RPMI7951 (cell line): ENCODE measurements around the gene SYPL1. TPM values are rescaled to one million over a fixed set of nuclear protein-coding genes. Genes with fewer than 3 reads are reported as not detected.

Experiments
- DNase-seq: peaks from one replicate; pipeline ENCODE4 v3.0.0-alpha.2; 2012; ENCODE audit warnings: low read depth
- total RNA-seq: library from RNA; depleted of rRNA; stranded (reverse); fragments of >200 nt; shearing (Covaris generic); gene quantifications from 2 replicates; pipeline ENCODE4 v1.2.3, GENCODE V29; 2014

Gene SYPL1
- total RNA-seq, 1 experiment from 2014 or later: 80.3 TPM

DNA sequence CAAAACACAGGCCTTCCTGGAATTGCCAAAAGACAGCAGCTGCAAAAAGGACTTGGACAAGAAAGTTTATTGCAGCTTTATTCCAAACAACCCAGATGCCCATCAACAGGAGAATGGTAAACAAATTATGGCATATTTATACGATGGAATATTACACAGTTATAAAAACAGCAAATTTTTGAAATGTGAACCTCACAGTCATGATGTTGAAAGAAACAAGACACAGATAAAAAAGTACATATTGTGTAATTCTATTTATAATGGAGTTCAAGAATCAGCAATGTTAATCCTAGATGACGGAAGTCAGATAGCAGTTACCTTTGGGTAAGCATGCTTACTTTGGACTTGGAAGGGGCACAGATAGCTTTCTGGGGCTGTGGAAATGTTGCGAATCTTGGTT, 44.4 kb downstream of the SYPL1 start:
- DNase-seq: no peak

DNA sequence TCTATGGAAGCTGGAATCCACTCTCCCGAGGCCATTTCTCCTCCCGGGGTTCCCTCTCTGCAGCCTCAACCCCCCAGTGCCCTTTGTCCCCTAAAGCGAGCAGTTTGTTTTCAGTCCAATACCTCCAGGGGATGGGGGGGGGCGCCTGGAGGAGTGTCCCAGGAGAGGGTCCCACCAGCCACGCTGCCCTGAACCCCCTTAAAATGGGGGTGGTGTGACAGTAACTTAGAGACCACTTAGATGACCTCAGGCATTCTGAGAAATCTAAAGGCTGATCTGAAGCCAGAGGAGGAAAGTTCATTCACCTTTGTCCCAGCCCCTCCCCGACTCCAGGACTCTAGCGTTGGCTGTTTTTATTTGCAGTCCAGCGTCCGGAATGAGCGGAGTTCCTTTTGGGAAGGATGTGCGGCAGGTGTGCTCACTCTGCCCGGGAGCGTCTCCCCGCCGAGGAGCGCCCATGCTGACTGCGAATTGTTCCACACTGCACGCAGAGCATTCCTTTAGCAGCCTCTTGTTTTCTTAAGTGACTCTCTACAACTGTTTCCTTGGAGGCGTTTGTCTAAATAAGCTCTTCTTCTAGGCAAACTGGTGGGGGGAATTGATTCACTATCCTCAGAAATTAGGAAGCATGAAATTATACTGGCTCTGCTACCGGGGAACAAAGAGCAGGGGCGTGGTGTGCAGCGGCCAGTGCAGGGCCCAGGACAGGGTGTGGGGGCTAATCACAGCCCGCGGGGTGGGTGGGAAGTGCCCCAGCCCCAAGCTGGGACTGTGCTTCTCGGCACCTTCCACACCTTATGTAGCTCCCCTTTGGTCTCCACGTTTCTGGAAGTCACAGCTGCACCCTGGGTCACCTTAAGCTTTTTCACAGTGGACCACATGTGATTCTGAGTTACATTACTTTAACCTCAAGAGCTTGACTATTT, 46.3 kb downstream of the SYPL1 start:
- DNase-seq: peak; percentile 33

DNA sequence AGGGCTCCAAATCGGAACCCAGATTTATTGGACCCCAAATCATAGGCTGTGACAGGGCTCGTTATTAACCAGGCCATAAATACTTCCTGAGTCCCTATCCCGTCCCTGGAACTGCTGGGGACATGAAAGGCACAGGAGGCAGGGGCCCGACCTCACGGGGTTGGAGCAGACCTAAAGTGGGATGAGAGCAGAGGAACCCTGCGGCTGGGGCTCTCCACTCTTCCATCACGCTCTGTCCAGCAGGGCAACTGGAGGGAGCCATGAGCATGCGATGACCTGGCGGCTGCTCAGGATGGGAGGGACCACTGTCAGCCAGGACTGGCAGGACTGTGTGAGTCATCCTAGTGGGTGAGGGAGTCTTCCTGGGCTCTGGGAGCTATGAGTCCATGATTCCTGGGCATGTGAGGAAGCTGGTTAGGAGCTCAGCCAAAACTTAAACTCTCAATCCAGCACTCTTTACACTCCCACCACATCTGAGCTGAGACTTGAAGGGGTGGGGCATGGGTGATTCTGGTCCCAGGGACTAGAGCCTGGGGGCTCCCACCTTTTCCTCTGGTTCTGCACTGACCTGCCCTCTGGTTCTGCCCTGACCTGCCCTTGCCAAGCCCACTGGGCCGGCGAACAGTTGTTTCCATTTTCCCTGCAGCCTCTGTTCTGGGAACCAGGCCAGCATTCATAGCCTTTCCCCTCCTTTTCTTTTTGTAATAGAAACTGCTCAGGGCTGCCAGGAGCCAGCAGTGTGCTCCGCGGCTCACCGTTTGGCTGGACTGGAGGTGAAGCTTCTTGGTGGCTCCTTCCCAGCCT, 47.1 kb downstream of the SYPL1 start:
- peak; percentile 99 for DNase-seq

DNA sequence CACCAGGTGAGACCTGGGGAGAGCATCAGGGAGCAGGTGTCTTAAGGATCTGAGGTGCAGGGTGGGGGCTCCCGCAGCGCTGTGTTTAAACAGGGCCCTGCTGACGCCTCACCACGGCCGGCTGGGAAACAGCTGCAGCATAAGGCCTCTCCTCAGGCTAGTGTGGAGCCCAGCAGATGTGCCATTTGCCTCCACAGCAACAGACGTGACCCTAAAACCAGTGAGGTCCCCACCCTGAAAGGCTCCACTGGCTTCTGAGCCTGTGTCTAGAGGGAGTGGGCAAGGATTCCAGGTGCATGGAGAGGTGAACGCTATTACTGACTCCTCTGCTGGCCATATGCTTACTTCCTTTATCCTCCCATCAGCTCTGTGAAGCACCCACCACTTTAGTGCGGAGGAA, 47.8 kb downstream of the SYPL1 start:
- no peak for DNase-seq

DNA sequence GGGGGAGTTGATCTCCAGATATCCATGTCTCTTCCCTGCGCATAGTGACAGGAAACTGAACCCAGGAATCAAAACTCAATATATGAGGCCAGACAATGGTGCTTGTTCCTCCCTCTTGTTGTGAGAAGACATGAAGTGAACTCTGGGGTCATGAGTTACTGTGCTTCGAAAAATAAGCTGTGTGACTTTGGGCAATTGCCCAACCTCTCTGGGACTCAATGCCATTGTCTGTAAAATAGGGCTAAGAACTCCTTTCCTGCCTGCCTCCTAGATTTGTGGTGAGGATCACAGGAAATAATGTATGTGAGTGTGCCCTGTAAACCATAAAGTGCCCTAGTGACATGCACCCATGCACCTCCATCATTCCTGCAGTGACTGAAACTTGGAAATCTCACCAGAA, 48.4 kb downstream of the SYPL1 start:
- DNase-seq: no peak

DNA sequence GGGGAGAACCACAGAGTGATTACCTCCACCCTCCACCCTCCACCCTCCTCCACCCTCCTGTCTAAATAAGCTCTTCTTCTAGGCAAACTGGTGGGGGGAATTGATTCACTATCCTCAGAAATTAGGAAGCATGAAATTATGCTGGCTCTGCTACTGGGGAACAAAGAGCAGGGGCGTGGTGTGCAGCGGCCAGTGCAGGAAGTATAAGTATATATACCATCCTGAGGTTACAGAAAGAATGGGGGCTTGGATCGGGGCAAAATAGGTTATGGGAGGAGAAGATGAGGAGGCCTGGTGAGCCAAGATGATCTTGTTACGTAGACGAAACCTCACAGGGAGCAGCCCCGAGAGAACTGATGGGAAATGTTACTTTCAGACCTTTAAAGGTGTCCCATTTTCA, 49.1 kb downstream of the SYPL1 start:
- no peak for DNase-seq

DNA sequence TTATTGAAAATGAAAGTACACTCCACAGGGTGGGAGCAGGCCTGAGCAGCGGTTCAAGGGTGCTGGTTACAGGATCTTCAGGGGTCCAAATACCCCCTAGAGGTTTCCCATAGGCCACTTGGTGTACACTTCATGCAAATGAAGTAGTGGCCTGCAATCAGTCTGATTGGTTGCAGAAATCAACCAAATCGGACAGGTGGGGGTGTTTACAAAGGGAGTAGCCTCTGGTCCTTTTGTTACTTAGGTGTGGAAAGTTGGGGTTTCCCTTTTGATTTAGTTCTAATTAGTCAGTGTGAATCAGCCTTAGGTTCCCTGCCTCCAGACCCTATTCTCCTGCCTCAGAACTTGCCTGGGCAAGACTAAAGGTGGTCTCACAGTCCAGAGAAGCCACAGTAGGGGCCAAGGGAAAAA, 49.6 kb downstream of the SYPL1 start:
- DNase-seq: no peak

DNA sequence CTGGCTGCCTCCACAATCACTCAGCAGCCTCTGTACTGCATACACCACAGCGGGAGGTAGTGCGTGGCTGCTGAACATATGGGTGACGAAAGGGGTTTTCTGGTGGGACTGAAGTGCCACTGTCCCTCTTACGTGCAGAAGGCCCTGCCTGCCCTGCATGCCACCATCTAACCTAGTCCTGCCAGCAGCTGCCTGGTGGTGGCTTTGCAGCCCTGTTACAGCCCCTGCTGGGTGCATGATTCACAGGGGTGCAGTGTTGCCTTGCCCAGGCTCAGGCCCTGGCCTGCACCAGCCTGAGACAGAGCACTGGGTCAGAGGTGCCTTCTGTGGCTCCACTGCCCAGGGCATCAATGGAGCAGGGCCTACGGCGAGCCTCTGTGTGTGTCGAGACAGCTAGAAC, 50.1 kb downstream of the SYPL1 start:
- DNase-seq: no peak

DNA sequence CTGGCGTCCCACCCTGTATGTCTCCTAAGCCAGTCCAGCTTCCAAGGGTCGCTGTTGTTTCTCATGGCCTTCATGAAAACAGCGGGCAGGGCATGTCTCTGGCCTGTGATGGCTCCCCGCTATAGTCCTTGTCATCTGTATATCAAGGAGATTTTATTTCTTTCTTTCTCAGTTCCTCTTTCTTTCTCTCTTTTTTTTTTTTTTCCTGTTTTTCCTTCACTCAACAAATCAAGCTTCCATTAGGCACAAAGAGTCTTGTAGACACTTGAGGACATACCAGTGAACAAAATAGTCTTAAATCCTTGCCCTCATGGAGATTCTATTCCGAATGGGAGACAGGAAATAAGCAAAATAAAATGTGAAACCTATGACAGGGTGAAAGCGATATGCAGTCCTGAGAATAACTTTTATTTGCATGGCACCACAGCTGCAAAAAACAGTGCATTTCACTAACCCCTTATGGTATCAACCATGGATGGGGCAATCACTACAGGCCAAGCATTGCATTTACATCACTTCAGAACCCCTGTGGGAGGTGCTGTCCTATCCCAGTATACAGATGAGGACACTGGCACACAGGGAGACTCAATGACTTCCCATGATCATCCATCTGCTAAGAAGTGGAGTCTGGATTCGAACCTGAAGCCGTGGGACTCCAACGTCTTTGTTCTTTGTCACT, 50.7 kb downstream of the SYPL1 start:
- no peak for DNase-seq

DNA sequence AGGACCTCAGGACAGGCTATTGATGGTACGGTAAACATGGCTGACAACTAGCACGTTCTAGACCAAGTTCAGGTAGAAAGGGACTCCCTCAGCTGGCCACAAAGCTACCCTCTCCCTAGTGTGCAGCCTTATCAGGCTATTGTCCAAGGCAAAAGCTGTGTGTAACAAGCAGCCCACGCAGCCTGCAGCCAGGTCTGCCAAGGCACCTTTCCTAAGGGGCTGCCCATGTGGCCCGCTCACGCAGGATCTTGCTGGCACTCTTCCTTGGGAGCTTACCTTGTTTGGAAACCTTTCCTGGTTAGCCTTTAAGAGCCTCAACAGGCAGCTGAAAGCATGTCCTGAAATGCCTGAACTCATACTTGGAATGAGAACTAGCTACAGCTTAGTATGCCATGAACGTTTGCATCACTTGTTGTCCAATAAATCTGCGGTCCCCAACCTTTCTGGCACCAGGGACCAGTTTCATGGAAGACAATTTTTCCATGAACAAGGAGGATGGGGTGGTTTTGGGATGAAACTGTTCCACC, 51.7 kb downstream of the SYPL1 start:
- DNase-seq: no peak

DNA sequence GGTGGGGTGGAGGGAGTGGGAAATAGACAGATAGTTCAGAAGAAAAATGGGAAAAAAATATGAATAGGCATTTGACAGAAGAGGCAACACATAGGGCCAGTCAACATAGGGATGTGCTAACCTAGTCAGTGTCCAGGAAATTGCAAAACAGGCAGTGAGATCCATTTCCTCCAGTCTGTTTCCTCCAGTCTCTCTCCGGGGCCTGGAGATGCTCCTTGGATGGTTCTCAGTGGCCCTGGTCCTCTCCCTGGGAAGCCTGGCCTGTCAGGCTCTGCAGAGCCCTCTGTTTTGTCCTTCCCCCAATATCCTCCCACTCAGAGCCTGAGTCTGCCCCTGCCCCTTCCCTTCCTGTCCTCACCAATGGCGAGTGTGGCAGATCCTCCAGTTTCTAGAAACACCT, 52.6 kb downstream of the SYPL1 start:
- no peak for DNase-seq

DNA sequence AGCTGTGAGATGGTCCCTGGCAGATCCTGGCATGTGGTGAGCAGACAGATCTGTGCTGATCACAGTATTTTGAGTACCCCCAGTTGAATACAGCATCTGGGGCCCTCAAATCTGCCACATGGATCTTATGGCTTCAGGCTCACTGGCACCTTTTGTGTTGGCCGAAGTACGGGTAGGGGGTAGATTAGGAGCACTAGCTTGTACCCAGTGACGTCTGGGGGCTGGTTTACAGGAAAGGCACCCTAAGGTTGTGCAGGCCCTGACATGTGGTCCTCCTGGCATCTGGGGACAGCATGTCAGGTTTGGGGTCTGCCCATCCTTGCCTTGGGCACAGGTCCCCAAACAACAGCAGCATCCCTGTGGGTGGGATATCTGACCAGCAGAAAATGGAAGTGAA, 53.2 kb downstream of the SYPL1 start:
- DNase-seq: no peak

DNA sequence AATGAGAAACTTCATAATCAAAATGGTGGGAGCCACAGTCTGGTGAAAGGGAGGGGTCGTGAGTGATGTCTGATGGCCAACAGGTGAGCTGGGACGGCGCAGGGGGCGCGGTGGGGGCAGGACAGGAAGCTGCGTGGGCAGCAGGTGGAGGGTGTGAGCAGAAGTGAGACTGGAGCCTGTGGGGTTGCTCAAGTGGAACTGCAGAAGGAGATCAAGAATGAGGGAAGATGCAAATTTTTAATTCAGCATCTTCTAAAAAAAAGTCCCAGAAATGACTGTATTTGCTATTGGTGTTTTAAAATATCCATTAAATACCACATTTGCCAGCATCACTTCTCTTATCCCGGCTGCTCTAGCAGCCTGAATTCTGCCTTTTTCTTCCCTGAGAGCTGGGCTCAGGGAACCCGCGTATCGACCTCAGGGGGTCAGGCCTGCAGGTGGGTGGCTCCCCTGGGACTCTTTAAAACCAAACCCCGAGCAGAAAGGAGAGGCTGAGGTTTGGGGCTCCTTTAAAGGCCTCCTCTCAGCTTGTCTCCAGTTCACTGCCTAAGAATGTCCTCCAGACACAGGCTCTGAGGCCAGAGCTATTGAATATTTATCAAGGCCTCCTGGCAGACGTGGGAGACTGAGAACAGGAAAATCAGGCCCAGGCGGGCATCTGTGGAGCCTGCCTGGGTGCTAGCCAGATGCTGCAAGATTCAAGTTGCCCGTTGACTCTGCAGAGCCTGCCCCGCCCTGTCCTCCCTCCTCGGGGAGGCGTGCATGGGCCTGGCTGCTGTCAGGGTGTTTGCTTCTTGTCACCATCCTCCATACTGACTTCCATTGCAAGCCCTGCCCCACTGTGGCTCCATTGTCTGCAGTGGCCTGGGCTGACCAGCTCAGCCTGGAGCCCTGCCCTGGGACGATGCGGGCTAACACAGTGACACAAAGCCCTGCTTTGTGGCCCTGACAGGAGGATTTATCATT, 53.9 kb downstream of the SYPL1 start:
- DNase-seq: peak; percentile 56

DNA sequence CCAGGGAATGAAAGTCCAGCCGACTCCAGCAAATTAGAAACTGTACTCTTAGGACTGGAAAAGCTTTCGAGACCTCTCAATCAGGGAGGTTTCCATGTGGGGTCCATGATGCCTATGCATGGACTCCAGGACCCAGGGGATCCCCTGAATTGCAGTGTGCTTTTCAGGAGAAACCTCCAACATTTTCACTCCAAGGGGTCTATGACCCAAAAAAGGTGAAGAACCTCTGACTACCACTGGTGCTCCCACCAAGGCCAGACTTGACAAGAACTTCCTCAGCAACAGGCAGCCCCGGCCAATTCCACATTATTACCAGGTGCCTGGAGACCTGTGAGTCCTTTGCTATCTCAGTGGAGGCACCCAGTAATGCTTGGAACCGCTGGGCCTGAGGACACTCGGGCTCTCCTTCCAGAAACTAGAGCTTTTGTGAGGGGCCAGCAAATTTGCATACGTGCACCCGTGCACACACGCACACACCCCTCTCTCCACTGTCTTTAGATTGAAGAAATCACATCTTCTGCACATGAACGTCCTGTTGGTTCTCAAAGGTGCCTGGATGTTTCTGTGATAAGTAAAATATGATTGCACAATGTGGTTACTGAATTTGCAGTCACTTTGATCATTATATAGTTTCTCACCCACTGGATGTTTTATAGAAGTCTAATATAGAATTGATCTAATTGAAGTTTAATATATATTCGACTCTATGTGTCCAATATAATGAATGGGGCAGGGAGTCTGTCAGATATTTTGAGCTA, 54.7 kb downstream of the SYPL1 start:
- DNase-seq: no peak

DNA sequence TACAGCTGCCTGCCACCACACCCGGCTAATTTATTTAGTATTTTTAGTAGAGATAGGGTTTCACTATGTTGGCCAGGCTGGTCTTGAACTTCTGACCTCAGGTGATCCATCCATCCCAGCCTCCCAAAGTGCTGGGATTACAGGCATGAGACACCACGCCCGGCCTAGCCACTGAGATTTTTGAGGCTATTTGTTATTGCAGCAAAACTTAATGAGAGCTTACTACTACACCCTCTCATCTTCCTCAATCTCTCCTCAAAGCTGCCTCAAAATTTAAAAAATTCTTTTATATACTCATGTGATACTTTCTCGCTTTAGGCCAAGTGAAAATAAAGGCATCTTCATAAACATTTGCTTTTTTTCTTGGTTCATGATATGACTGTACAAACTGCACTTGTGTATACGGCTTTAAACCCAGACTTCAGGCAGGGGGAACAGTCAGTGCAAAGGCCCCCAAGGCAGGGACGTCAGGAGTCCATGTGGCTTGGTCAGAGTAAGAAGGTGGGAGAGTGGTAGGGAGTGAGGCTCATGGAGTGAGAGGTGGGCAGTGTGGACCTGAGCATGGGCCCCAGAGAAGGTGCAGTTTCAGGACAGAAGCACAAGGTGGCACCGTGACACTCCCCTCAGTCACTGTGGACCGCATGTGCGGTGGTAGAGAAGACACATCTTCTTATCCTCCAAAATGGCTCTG, 55.5 kb downstream of the SYPL1 start:
- DNase-seq: peak; percentile 71

DNA sequence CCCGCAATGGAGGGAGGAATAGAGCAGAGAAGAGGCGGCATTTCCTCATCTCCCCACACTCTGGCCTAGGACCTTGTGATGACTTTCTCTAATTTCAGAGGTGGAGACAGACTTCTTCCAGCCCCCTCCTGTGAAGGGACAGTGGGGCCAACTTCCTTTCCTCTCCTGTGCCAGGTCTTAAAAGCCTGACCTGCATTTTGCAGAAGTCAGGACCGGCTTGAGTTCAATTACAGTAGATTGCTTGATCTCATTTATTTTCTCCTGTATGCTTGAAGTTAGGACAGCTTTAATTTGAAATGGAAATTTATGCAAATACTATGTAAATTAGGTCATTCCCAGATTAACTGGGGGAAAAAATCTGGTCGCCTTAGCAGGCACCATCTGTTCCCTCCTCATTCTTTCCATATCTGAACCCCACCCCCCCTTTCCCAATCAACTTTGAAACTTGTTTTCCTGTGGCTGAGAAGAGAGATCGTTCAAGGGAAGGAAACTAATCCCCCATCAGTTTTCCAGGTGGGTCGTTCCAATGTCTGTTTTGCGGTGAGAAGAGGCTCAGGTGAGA, 57.1 kb downstream of the SYPL1 start:
- no peak for DNase-seq

DNA sequence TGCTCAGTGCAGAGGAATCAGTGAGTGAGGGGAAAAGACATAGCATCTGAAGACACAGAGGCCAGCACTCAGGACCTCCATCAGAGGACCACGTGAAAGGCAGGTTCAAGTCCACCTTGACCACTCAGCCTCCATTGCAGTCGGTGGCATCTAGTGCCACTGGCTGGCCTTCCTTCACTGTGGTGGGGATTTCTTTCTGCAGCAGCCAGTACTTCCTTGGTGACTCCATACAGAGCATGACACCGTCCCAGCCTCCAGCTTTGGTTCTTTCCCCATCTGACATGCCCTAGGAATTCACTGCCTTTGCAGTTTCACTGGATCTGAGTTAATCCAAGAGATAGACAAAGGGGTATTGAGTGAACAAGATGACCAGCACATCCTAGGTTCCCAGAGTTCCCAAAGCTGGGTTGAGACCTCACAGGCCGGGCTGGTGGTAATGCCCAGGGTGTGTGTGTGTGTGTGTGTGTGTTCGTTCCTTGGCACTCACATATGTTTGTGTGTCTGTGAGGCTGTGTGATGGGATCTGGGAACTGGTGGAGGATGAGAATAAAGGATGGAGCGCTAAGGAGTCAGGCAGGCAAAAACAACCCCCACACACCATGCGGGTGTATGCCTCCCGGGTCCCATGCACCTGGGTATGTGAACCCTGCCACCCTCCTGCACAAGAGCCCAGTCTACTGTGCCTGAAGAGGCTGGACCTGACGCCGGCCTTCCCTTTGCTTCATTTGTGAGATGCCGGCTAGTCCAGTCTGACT, 57.8 kb downstream of the SYPL1 start:
- no peak for DNase-seq

DNA sequence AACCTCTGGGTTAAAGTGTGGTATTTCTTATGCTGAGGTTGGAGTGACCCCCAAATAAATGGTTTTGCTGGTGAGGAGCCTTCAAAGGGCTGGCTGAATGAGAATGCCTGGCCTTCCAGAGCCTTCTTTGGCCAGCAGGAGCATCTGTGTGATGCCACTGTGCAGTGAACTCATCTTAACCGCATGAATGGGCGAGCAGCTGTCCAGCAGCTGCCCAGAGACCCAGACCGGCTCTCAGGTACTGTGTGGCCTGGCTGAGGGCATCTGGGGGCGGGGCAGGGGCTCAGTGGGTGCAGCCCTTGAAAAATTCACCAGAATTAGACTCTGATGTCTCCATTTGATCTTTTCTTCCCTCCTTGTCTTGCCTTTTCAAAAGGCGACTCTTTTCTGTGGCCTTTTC, 59.0 kb downstream of the SYPL1 start:
- peak; percentile 34 for DNase-seq

DNA sequence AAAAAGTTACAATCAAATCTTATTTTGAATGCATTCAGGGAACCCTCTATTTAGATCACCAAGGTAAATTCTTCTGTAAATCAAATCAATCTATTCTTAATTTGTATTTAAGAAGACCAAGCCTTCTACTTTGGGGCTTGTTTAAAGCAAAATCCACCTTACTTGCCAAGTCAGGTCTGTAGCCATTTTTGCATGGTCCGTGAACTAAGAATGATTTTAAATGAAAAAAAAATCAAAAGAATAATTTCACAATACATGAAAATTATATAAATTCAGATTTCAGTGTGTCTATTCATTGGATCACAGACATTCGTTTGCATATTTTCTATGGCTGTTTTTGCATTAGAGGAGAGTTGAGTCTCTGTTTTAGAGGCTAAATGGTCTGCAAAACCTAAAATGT, 59.4 kb downstream of the SYPL1 start:
- no peak for DNase-seq
